ENCODE results near the gene LMNA.

Gene LMNA

GRCh38 chr1:156135930-156136871, 21.7 kb downstream of the LMNA start:
- no peak overlapping the region for H3K4me3 ChIP-seq (ENCODE audit: control insufficient read depth, low read depth, low read length)
- DNase-seq (ENCODE audit: low read depth): no peak
- no peak for TF ChIP-seq CTCF (conservative IDR thresholded peaks at IDR 0.05; ENCODE audit: control insufficient read depth, insufficient read depth, low read depth, low read length)

- TF ChIP-seq CTCF (conservative IDR thresholded peaks at IDR 0.05; ENCODE audit: control insufficient read depth, insufficient read depth, low read depth, low read length): no peak
- no peak for DNase-seq (ENCODE audit: low read depth)
- H3K4me3 ChIP-seq (ENCODE audit: control insufficient read depth, low read depth, low read length): no peak overlapping the region
Measured at GRCh38 chr1:156136970-156137483, 22.5 kb downstream of the LMNA start.

GRCh38 chr1:156138458-156138867, 24.0 kb downstream of the LMNA start:
- TF ChIP-seq CTCF (conservative IDR thresholded peaks at IDR 0.05; ENCODE audit: control insufficient read depth, insufficient read depth, low read depth, low read length): no peak
- H3K4me3 ChIP-seq (ENCODE audit: control insufficient read depth, low read depth, low read length): no peak overlapping the region
- DNase-seq (ENCODE audit: low read depth): no peak

- DNase-seq (ENCODE audit: low read depth): peak; percentile 53
- no peak overlapping the region for H3K4me3 ChIP-seq (ENCODE audit: control insufficient read depth, low read depth, low read length)
- peak; percentile 47 for TF ChIP-seq CTCF (conservative IDR thresholded peaks at IDR 0.05; ENCODE audit: control insufficient read depth, insufficient read depth, low read depth, low read length)
Measured at GRCh38 chr1:156140879-156141707, 26.6 kb downstream of the LMNA start.

- H3K4me3 ChIP-seq (ENCODE audit: control insufficient read depth, low read depth, low read length): no peak overlapping the region
- no peak for TF ChIP-seq CTCF (conservative IDR thresholded peaks at IDR 0.05; ENCODE audit: control insufficient read depth, insufficient read depth, low read depth, low read length)
- peak; percentile 56 for DNase-seq (ENCODE audit: low read depth)
Measured at GRCh38 chr1:156143765-156144489, 29.4 kb downstream of the LMNA start.

- DNase-seq (ENCODE audit: low read depth): no peak
- no peak overlapping the region for H3K4me3 ChIP-seq (ENCODE audit: control insufficient read depth, low read depth, low read length)
- no peak for TF ChIP-seq CTCF (conservative IDR thresholded peaks at IDR 0.05; ENCODE audit: control insufficient read depth, insufficient read depth, low read depth, low read length)
Measured at GRCh38 chr1:156144742-156145141, 30.2 kb downstream of the LMNA start.

All from fibroblast of mammary gland (primary cell).